Measurements from ENCODE around the gene SGO2. TPM values are rescaled to one million over a fixed set of nuclear protein-coding genes. Genes with fewer than 3 reads are reported as not detected.

SGO2 gene
- total RNA-seq, 3 donors from 2014 or later = 3.3 to 8.5 (median 3.8) TPM

GRCh38 chr2:200523604-200524003, 2.4 kb upstream of the SGO2 start:
- intact Hi-C loops (cut with DNase I, micrococcal nuclease) = no loop called here
- no peak for TF ChIP-seq CTCF (IDR thresholded peaks at IDR 0.05)
- Histone ChIP-seq H3K4me1 (ENCODE audit: low read depth) (peaks cover 22% of the 10 kb centered on the region), H3K36me3 (ENCODE audit: low read depth) (no peaks in the 10 kb centered on the region), H3K9me3 (no peaks in the 10 kb centered on the region), H3K4me3 (no peak overlapping the region)
- no peak for DNase-seq
- peak; percentile 63 for ATAC-seq

GRCh38 chr2:200525066-200525465, 941 bp upstream of the SGO2 start:
- Histone ChIP-seq H3K9me3 (no peaks in the 10 kb centered on the region), H3K4me1 (ENCODE audit: low read depth) (peaks cover 22% of the 10 kb centered on the region), H3K36me3 (ENCODE audit: low read depth) (no peaks in the 10 kb centered on the region), H3K4me3 (no peak overlapping the region)
- no peak for DNase-seq
- TF ChIP-seq CTCF (IDR thresholded peaks at IDR 0.05) = no peak
- ATAC-seq = no peak
- intact Hi-C loops (cut with DNase I, micrococcal nuclease) = no loop called here

- intact Hi-C loops (cut with DNase I, micrococcal nuclease) = no loop called here
- no peak for TF ChIP-seq CTCF (IDR thresholded peaks at IDR 0.05)
- Histone ChIP-seq H3K4me1 (ENCODE audit: low read depth) (peaks cover 22% of the 10 kb centered on the region), H3K36me3 (ENCODE audit: low read depth) (no peaks in the 10 kb centered on the region), H3K4me3 (no peak overlapping the region), H3K9me3 (no peaks in the 10 kb centered on the region)
- DNase-seq (no peak), ATAC-seq (no peak)
Measured at GRCh38 chr2:200525551-200525881, 491 bp upstream of the SGO2 start.

DNA sequence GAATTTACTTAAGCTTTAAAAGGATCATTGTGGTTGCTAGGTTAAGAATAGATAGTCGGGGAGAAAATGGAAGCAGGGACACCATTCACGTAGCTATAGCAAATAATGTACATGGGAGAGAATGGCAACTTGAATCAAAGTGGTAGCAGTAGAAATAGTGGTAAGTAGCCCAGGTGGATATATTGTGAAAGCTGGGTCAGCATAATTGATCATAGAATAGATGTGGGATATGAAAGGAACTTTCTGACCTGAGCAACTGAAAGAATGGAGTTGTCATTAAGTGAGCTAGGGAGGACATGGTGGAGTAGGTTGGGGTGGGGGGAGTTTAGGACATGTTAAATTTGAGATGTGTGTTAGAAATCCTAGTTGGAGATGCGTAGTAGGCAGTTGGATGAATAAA, 2.2 kb downstream of the SGO2 start:
- H3K4me3 ChIP-seq = no peak overlapping the region
- intact Hi-C loops (cut with DNase I, micrococcal nuclease) = no loop called here
- H3K36me3 ChIP-seq (ENCODE audit: low read depth) = no peaks in the 10 kb centered on the region
- TF ChIP-seq CTCF (IDR thresholded peaks at IDR 0.05) = no peak
- no peaks in the 10 kb centered on the region for H3K9me3 ChIP-seq
- peaks cover 18% of the 10 kb centered on the region for H3K4me1 ChIP-seq (ENCODE audit: low read depth)
- no peak for DNase-seq
- no peak for ATAC-seq

DNA sequence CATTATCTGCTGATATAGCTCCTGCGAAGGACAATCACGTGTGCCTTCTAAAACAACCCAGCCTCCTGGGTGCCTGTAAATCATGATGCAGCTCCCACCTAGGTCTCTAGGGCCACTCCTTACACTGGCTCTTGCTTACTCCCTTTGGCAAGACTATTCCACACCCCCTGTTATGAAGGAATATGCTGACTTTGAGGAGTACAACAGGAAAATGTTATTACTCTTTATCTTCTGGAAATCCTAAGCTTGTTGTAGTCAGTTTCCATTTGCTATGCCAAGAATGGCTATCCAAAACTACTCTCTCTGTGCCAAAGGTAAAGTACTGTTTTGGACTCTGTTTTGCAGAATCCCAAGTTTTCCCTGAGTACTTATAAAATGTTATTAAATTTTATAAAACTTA, 7.7 kb downstream of the SGO2 start:
- Histone ChIP-seq H3K36me3 (ENCODE audit: low read depth) (no peaks in the 10 kb centered on the region), H3K9me3 (no peaks in the 10 kb centered on the region), H3K4me1 (ENCODE audit: low read depth) (no peaks in the 10 kb centered on the region), H3K4me3 (no peak overlapping the region)
- TF ChIP-seq CTCF (IDR thresholded peaks at IDR 0.05) = no peak
- no peak for ATAC-seq
- intact Hi-C loops (cut with DNase I, micrococcal nuclease) = no loop called here
- DNase-seq = no peak

GRCh38 chr2:200534572-200534971, 8.6 kb downstream of the SGO2 start:
- DNase-seq = no peak
- no peaks in the 10 kb centered on the region for H3K9me3 ChIP-seq
- H3K4me1 ChIP-seq (ENCODE audit: low read depth) = no peaks in the 10 kb centered on the region
- TF ChIP-seq CTCF (IDR thresholded peaks at IDR 0.05) = no peak
- ATAC-seq = no peak
- intact Hi-C loops (cut with DNase I, micrococcal nuclease) = no loop called here
- H3K36me3 ChIP-seq (ENCODE audit: low read depth) = no peaks in the 10 kb centered on the region
- no peak overlapping the region for H3K4me3 ChIP-seq
